SU-DHL-6 (cell line): Measurements from ENCODE around the gene TMEM94.
"Not testable (repeated sequence)": the region's sequence is repeated elsewhere in the genome, so short reads cannot be mapped to it uniquely, and the experiment has no call there.

Source experiments
- H2AFZ ChIP-seq: fragments of 200-600 bp; sonication (generic); 2 replicates; pipeline ENCODE4 v1.6.1; 2014; ENCODE audit warnings: low read depth, mild to moderate bottlenecking, moderate library complexity, mixed read lengths, antibody characterized with exemption, low read length; ENCODE audit not compliant: severe bottlenecking
- H3F3A ChIP-seq: fragments of 200-600 bp; shearing (Covaris generic); 2 replicates; pipeline ENCODE4 v1.6.0; 2016; ENCODE audit warnings: antibody characterized with exemption, mild to moderate bottlenecking; ENCODE audit not compliant: insufficient read depth
- H3K27ac ChIP-seq: fragments of 200-600 bp; sonication (generic); 2 replicates; pipeline ENCODE4 v1.5.1; 2016; ENCODE audit warnings: low read depth, mild to moderate bottlenecking, low read length, moderate library complexity, mixed read lengths
- H3K27me3 ChIP-seq: fragments of 200-600 bp; sonication (generic), shearing (Covaris generic); 2 replicates; pipeline ENCODE4 v1.6.0; 2014; ENCODE audit warnings: mild to moderate bottlenecking, low read length
- H3K36me3 ChIP-seq: fragments of 200-600 bp; sonication (generic); 2 replicates; pipeline ENCODE4 v1.6.1; 2014; ENCODE audit warnings: mild to moderate bottlenecking, low read length, mixed read lengths
- H3K4me2 ChIP-seq: fragments of 300-600, 200-600 bp; shearing (Covaris generic), sonication (generic); 2 replicates; pipeline ENCODE4 v1.6.0; 2014; ENCODE audit warnings: low read length, low read depth, mild to moderate bottlenecking; ENCODE audit not compliant: poor library complexity, severe bottlenecking
- H3K4me3 ChIP-seq: fragments of 200-600 bp; sonication (generic); 2 replicates; pipeline ENCODE4 v1.5.1; 2014; ENCODE audit warnings: antibody characterized with exemption, low read length, mild to moderate bottlenecking, mixed read lengths; ENCODE audit not compliant: insufficient read depth, poor library complexity, severe bottlenecking
- H3K79me2 ChIP-seq: fragments of 200-600 bp; sonication (generic); 2 replicates; pipeline ENCODE4 v1.6.1; 2014; ENCODE audit warnings: mild to moderate bottlenecking, low read length, moderate library complexity; ENCODE audit not compliant: insufficient read depth
- H3K9ac ChIP-seq: fragments of 200-600 bp; sonication (generic); 2 replicates; pipeline ENCODE4 v1.7.0; 2014; ENCODE audit warnings: mild to moderate bottlenecking, low read length
- H3K9me2 ChIP-seq: fragments of 200-600 bp; sonication (generic); replicated peaks from 2 replicates; pipeline ENCODE4 v1.6.1; 2014; ENCODE audit warnings: low read length; ENCODE audit not compliant: insufficient read depth
- H3K9me3 ChIP-seq: fragments of 200-600 bp; sonication (generic); 2 replicates; pipeline ENCODE4 v1.6.1; 2014; ENCODE audit warnings: low read length, mixed read lengths; ENCODE audit not compliant: insufficient read depth
- H4K20me1 ChIP-seq: fragments of 200-600 bp; sonication (generic); 2 replicates; pipeline ENCODE4 v1.6.1; 2014; ENCODE audit warnings: low read depth, mild to moderate bottlenecking, antibody characterized with exemption, low read length, moderate library complexity, mixed read lengths
- EZH2phosphoT487 ChIP-seq: fragments of 200-600 bp; sonication (generic), shearing (Covaris generic); conservative IDR thresholded peaks from 2 replicates; pipeline ENCODE4 v1.6.1; 2018; ENCODE audit warnings: mild to moderate bottlenecking, antibody characterized with exemption, low read length, moderate library complexity, mixed read lengths
- TF ChIP-seq, protein P1 (sequence below): fragments of 200-600 bp; sonication (generic); IDR thresholded peaks from one replicate; pipeline ENCODE4 v1.5.1; 2017; ENCODE audit warnings: antibody characterized with exemption, mild to moderate bottlenecking, low read length, moderate library complexity; ENCODE audit not compliant: insufficient read depth, poor library complexity, severe bottlenecking

Gene TMEM94

DNA sequence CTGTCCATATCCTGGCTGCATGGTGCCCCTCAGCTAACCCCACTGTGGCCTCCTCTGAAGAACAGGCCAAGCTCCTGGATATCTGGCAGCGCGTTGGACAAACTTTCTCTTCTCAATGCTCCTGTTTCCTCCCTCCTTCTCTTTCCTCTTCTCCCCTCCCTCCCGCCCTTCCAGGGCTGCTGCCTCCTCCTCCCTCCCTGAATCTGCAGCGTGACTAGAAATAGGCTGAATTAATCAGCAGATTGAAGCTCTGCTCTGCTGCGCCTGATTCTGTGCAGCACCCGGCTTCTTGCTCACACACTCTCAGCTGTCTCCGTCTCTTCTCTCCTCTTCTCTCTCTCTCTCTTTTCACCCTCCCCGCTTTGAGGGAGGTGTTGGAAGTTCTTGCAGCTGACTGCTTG, 19.8 kb downstream of the TMEM94 start:
- H3F3A ChIP-seq = no peaks in the 10 kb centered on the region
- no peaks in the 10 kb centered on the region for H3K36me3 ChIP-seq
- no peak overlapping the region for H3K4me3 ChIP-seq
- no peak overlapping the region for H3K27ac ChIP-seq
- no peaks in the 10 kb centered on the region for H4K20me1 ChIP-seq
- no peak overlapping the region for H3K9ac ChIP-seq
- no peaks in the 10 kb centered on the region for H3K79me2 ChIP-seq
- TF ChIP-seq, protein P1, sequence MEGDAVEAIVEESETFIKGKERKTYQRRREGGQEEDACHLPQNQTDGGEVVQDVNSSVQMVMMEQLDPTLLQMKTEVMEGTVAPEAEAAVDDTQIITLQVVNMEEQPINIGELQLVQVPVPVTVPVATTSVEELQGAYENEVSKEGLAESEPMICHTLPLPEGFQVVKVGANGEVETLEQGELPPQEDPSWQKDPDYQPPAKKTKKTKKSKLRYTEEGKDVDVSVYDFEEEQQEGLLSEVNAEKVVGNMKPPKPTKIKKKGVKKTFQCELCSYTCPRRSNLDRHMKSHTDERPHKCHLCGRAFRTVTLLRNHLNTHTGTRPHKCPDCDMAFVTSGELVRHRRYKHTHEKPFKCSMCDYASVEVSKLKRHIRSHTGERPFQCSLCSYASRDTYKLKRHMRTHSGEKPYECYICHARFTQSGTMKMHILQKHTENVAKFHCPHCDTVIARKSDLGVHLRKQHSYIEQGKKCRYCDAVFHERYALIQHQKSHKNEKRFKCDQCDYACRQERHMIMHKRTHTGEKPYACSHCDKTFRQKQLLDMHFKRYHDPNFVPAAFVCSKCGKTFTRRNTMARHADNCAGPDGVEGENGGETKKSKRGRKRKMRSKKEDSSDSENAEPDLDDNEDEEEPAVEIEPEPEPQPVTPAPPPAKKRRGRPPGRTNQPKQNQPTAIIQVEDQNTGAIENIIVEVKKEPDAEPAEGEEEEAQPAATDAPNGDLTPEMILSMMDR = no peak
- TF ChIP-seq EZH2phosphoT487 = no peak
- no peak overlapping the region for H3K4me2 ChIP-seq
- H3K9me3 ChIP-seq = no peaks in the 10 kb centered on the region
- no peak overlapping the region for H2AFZ ChIP-seq
- no peaks in the 10 kb centered on the region for H3K27me3 ChIP-seq
- no peaks in the 10 kb centered on the region for H3K9me2 ChIP-seq

DNA sequence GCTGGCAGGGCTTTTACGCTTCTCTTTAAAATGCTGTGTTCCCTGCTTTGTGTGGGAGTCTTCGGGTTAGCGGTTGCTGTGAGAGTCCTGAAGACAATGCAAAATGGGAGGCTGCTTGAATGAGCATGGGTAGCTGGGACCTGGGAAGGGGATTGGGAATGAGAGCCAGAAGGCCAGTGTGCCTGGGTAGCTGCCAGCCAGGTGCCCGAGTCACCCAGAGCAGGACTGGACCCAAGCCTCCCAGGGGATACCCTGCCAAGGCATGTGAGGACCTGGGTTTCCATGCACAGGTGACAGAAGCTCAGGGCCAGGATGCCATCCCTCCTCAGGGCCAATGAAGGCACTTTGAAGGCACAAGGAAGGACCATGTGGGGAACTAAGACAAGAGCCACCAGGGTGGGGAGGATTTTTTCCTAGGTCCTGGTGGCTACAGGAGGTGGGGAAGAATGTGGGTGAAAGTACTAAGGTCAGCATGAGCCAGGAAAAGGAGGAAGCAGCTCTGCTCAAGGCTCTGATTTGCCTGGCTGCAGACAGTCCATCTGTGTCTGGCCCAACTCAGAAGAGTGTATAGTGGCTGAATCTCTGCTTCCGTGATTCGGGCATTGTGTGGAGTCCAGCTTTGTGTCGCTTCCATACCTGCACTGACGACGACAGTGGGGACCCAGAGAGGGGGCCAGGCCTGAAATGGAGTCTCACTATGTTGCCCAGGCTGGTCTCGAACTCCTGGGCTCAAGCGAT, 20.5 kb downstream of the TMEM94 start:
- no peaks in the 10 kb centered on the region for H3F3A ChIP-seq
- no peak overlapping the region for H3K4me3 ChIP-seq
- H3K79me2 ChIP-seq = no peaks in the 10 kb centered on the region
- TF ChIP-seq EZH2phosphoT487 = no peak
- TF ChIP-seq, protein P1 = no peak
- no peak overlapping the region for H3K4me2 ChIP-seq
- no peaks in the 10 kb centered on the region for H3K9me3 ChIP-seq
- no peaks in the 10 kb centered on the region for H3K36me3 ChIP-seq
- no peak overlapping the region for H3K9ac ChIP-seq
- no peak overlapping the region for H2AFZ ChIP-seq
- no peak overlapping the region for H3K27ac ChIP-seq
- H4K20me1 ChIP-seq = no peaks in the 10 kb centered on the region
- H3K27me3 ChIP-seq = no peaks in the 10 kb centered on the region
- H3K9me2 ChIP-seq = no peaks in the 10 kb centered on the region

DNA sequence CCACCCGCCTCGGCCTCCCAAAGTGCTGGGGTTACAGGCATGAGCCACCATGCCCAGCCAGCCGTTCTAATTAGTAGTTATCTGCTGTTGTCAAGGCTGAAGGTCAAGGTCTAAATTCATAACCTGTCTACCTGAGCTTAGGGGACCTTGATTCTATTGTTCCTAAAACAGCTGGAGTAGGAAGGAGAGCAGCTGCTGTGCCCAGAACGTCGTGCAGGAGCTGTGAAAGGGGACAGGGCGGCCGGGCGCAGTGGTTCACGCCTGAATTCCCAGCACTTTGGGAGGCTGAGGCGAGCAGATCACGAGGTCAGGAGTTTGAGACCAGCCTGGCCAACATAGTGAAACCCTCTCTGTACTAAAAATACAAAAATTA, 21.0 kb downstream of the TMEM94 start:
- not testable (repeated sequence) for H3F3A ChIP-seq, H3K4me2 ChIP-seq, H4K20me1 ChIP-seq, H3K79me2 ChIP-seq, H3K27ac ChIP-seq, H3K36me3 ChIP-seq, H3K9ac ChIP-seq, H3K9me2 ChIP-seq, H3K4me3 ChIP-seq, H3K9me3 ChIP-seq, H3K27me3 ChIP-seq, H2AFZ ChIP-seq

DNA sequence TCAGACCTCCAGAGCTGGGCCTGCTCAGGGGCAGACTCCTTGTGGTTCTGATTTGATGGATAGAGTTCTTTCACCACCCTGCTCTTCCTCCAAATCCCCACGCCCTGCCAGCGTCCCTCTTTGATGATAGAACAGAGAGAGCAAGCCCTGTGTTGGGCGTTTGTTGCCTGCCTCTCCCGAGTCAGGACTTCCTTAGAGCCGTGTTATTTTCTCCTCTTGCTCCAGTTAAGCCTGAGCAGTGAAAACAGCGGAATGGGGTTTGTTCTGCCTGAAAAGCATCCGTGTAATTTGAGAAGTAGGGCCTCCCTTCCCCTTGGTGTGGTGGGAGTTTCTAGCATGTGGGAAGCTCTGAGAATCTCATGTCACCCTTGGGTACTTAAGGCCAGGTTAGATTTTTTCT, 22.1 kb downstream of the TMEM94 start:
- Histone ChIP-seq H3K27me3 (no peaks in the 10 kb centered on the region), H3K4me2 (no peak overlapping the region), H3K9me3 (no peaks in the 10 kb centered on the region), H3K79me2 (no peaks in the 10 kb centered on the region), H2AFZ (no peak overlapping the region), H3K27ac (no peak overlapping the region), H4K20me1 (no peaks in the 10 kb centered on the region), H3K36me3 (no peaks in the 10 kb centered on the region), H3K9ac (no peak overlapping the region), H3K9me2 (no peaks in the 10 kb centered on the region), H3F3A (no peaks in the 10 kb centered on the region), H3K4me3 (no peak overlapping the region)
- TF ChIP-seq, protein P1 = no peak
- no peak for TF ChIP-seq EZH2phosphoT487
